ENCODE measurements around the gene ZNF396.

ZNF396 gene

DNA sequence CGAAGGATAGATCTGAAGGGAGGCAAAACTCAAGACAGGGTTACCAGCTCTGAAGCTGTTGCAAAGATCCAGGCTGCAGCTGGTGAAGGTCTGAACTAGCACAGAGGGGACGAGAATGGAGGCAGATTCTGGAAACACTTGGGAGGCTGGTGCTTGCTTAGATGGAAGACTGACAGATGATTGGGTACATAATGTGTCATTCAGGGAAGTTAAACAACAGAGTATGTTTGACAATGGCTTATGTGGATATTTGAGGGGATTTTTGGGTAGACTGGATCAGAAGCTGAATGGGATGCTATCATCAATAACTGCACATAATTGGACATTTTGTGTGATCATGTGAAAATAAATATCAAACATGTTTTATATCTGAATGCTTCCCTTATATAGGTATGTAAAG is 2.3 kb upstream of the ZNF396 start:
- no peak for DNase-seq

DNA sequence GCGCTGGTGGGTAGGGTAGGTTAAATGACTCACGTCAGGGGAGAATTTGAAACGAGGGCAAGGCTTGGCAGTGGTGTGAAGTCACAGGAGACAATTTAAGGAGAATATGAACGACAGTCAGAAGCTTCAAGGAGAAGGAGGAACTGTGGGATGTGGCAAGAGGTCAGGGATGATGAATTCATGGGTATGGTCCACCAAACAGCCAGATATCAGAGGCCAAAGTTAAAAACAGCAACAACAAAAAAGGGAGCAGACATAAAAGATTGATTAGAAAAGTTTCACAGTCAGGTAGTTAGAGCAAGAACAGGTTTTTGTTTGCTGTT is 1.4 kb upstream of the ZNF396 start:
- no peak for DNase-seq

DNA sequence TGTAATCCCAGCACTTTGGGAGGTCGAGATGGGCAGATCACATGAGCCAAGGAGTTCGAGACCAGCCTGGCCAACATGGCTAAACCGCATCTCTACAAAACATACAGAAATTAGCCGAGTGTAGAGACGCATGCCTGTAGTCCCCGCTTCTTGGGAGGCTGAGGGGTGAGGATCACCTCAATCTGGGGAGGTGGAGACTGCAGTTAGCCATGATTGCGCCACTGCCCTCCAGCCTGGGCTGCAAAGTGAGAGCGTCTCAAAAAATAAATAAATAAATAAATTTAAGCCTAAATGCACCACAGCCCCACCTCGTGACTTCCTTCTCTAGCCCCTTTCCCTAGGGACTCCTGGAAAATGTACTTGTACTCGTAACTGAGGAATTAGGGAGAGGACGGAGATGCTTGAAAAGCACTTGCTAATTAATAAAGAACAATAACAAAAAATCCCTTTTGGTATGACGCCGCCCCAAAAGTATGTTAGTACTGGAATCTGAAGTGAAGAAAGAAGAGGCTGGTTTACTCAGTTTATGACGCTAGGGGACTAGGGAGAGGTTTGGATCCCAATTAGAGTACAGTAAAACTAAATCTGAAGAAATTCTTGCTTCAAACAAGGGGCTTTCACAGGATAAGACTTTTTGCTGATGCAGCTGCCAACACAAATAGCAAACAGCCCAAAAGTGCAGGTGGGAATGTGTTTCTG is 887 bp upstream of the ZNF396 start:
- DNase-seq = no peak

DNA sequence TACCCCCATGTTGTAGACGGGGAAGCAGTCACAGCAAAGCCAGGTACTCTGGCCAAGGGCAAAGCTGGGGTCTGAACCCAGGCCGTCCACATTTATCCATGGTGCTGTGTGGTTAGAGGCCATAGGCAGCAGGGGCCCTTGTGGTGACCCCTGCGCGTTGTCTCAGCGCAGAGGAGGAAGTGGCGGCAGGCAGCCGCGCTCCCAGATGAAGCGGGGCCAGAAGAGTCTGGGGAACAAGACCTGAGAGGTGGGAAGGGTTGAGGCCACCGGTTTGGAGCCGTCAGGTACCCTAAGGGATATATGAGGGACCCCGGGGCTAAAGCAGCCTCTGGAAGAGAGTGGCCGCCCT is 770 bp downstream of the ZNF396 start:
- DNase-seq = no peak

DNA sequence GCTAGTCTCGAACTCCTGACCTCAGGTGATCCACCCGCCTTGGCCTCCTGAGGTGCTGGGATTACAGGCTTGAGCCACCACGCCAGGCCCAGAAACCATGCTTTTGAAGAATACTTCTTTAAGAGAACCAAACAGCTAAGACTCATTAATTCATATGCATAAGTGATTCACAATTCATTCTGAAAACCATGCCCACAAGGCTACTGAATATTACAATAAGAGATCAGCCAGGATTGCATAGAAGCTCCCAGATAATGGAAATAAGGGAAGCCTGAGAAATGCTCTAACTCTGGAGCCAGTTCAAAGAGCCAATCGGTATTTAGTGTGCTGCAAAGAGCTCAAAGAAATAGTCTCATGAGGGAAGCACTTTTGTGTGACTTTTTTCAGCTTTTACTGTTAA is 2.4 kb downstream of the ZNF396 start:
- DNase-seq = no peak

DNA sequence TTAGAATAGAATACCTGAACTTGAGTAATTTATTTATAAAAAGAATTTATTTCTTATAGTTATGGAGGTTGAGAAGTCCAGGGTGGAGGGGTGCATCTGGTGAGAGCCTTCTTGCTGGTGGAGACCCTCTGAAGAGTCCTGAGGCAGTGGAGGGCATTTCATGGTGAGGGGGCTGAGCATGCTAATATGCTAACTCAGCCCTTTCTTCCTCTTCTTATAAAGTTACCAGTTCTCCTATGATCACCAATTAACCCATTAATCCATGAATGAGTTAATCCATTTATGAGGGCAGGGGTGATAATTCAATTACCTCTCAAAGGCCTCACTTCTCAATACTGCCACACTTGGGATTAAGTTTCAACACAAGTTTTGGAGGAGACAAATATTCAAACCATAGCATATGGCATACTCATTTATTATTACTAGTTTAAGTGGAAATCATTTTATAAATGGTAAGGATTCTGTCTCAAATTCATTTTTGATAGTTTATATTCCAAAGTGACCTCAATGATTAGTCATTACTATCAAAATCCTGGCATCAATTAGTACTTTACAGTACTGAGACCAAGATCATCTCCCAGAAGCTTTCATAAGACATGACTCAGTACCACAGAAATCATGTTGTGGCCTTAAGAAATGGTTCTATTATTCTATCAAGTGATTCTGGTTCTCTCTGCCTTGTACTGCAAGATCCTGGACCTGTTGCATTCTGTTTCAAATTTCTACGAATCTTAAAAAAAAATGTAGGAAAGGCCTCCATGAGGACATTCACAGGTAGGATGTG is 5.5 kb downstream of the ZNF396 start:
- DNase-seq = no peak

DNA sequence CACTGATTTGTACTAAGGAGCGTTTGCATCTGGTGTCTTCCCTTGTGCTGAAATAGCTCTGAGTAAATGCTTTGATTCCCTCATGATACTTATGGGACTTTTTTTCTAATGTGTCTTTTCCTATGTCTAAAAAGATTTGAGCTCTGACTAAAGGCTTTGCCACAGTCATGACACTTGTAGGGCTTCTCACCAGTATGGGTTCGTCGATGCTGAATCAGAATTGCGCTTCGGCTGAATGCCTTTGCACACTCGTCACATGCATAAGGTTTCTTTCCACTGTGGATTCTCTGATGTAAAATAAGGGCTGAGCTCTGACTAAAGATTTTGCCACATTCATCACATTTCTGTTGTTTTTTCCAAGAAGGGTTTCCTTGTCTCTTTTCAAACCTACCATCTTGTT is 8.0 kb downstream of the ZNF396 start:
- DNase-seq = no peak

DNA sequence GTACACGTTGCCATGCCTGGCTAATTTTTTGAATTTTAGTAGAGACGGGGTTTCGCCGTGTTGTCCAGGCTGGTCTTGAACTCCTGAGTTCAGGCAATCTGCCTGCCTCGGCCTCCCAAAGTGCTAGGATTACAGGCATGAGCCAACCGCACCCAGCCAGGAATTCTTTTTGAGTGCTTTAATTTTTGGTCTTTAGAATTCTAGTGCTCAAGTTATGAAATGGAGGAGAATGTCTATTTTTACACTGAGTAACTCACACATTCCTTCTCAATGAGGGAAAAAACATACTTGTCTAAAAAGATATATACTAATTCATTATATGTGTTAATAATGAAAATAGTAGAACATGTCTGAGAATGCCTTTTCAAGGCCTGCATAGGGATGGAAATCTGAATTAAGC is 8.5 kb downstream of the ZNF396 start:
- DNase-seq = no peak

DNA sequence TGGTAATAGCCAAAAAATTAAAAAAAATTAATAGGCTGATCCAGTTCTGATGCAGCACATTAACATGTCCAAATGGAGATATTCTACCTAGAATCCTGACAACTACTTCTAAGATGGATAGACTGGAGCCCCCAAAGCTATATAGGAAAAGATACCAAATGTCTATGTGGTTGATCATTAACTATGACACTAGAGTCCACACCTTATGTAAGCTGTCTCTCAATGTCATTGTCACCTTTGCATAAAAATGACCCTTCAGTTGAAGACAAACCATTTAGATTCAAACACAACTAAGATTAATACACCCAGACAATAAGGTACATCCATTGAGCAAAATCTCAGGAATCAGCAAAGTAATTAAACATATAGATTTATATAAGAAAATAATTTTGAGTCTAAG is 14.6 kb downstream of the ZNF396 start:
- no peak for DNase-seq

DNA sequence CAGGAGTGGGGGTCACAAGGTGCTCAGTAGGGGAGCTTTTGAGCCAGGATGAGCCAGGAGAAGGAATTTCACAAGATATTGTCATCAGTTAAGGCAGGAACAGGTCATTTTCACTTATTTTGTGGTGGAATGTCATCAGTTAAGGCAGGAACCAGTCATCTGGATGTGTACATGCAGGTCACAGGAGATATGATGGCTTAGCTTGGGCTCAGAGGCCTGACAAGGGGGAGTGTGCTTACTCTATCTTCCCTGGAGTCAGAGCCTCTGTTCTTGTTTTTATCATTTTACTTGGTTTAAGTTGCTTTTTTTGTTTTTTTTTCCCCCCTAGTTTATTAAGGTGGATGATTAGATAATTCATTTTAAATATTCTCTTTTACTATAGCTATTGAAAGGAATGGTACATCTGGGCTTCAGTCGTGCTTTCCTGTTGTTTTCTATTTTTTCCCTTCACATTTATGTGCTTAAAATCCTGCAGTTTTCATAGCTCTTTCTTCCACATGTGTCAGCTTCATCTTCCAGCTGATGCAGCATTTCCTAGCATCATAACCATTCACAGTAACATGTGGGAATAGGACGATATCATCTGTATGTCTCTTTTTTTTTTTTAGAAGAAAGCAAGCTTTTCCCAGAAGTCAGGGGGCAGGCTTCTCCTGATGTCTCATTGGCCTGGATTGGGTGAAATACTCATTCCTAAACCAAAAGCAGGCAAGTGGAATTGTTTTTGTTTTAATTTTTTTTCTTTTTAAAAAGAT is 15.4 kb downstream of the ZNF396 start:
- DNase-seq = no peak

DNA sequence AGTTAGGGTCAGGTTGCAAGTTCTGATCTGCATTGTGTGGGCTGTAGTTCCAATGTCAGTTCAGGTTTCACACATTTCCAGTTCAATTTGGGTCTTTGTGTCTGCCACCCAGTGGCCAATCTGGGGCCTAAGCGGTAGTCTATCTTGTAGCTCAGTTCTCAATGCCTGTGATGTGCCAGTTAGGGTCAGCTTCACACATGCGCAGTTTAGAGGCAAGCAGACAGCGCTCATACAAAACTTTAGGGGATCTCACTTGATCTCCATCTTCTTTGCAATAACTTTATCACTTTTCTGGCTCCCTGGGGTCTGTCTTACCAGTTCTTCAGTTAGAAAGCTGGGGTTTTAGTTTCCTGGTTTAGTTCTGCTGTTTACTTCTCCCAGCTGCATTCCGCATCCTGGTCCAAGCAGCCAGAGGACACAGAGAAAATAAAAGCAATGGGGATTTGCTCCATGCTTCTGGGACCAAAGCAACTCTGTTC is 22.0 kb downstream of the ZNF396 start:
- peak; percentile 89 for DNase-seq

DNA sequence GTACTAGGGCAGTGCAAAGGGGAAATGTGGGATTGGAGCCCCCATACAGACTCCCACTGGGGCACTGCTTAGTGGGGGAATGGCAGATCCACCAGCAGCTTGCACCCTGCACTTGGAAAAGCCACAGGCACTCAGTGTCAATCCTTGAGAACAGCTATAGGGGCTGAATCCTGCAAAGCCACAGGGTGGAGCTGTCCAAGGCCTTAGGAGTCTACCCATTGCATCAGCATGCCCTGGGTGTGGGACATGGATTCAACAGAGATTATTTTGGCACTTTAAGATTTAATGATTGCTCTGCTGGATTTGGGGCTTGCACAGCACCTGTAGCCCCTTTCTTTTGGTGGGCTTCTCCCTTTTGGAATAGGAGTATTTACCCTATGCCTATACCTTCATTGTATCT is 24.4 kb downstream of the ZNF396 start:
- DNase-seq = no peak

DNA sequence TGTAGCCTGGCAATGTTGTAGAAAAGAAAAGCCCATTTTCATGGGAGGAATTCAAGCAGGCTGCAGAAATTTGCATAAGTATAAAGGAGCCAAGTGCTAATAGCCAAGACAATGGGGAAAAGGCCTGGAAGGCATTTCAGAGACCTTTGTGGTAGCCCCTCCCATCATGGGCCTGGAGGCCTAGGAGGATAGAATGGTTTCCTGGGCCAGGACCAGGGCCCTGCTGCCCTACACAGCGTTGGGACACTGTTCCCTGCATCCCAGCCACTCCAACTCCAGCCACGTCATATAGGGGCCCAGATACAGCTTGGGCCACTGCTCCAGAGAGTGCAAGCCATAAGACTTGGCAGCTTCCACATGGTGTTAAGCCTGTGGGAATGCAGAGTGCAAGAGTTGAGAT is 24.9 kb downstream of the ZNF396 start:
- DNase-seq = no peak

DNA sequence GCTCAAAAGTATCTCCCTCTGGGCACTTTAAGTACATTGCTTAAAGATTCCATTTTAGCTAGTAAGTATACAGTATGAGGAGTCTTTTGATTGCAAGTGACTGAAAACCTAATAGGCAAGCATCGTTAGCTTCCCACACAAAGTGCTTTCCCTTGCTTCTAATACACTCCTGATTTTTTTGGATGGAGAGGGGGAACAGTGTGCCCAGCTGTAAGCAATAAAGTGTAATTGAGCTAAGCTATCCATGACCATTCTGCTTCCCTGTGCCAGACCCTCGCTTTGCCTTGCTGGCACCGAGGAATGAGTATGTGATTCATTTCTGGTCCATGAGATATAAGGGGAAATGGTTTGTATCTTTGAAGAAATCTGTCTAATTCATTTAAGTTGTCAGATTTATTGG is 29.1 kb downstream of the ZNF396 start:
- DNase-seq = no peak

DNA sequence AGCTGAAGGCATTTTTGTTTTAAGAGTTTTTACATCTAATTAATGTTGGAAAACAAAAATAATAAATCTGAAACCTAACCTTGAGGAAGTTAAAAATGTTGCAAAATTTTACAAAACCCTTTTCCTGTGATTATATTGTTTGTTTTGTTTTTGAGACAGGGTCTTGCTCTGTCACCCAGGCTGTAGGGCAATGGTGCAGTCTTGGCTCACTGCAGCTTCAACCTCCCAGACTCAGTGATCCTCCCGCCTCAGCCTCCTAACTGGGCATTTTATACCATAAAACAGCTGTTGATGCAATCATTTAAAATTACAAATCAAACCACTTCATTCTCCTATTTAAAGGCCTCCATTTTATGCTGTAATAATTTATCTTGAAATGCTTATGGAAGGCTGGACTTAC is 31.2 kb downstream of the ZNF396 start:
- no peak for DNase-seq

DNA sequence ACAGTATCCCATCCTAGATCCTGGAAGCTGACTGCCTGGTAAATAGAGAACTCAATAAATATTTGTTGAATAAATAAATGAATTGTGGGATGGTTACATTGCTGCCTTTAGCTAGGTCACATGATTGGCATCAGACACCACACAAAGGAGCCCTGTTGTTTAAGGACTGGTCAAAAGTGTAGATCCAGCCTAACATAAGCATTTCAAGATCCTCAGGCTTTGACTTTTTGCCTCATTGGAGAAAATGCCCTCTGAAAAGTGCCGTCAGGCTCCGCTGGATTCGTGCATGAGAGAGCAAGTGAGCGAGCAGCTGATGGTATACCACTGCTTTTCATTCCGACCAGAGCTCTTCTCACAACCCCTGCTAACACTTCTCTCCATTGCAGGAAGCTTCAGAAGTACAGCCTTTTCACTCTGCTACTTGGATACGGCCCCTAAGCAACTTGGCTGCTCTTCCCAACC is 31.6 kb downstream of the ZNF396 start:
- peak; percentile 14 for DNase-seq

DNA sequence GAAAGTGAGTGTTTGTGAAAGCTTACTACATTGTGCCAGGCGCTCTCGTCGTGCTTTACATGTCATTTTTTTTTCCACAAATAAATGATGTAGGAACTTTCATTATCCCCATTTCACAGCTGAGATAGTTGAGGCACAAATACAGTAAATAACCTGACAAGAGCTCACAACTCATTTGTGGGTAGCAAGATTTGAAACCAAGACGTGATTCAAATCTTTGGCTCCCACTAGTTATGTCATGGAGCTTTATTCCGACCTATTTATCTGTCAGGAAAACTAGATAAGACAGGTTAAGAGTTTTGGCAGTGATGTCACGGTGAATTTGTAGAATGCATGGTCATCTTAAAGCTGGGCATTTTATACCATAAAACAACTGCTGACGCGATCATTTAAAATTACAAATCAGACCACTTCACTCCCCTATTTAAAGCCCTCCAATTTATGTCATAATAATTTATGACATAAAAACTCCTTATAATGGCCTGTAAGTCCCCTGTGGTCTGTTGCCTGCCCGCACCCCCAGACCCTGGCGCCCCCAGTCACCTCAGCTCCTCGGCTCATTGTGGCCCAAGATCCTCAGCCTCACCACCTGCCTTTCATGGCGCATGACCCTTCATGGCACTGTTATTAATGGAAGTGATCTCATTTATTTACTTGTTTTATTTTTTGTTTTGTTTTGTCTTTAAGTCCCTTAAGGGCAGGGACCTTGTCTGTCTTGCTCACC is 32.2 kb downstream of the ZNF396 start:
- DNase-seq = peak; percentile 50

DNA sequence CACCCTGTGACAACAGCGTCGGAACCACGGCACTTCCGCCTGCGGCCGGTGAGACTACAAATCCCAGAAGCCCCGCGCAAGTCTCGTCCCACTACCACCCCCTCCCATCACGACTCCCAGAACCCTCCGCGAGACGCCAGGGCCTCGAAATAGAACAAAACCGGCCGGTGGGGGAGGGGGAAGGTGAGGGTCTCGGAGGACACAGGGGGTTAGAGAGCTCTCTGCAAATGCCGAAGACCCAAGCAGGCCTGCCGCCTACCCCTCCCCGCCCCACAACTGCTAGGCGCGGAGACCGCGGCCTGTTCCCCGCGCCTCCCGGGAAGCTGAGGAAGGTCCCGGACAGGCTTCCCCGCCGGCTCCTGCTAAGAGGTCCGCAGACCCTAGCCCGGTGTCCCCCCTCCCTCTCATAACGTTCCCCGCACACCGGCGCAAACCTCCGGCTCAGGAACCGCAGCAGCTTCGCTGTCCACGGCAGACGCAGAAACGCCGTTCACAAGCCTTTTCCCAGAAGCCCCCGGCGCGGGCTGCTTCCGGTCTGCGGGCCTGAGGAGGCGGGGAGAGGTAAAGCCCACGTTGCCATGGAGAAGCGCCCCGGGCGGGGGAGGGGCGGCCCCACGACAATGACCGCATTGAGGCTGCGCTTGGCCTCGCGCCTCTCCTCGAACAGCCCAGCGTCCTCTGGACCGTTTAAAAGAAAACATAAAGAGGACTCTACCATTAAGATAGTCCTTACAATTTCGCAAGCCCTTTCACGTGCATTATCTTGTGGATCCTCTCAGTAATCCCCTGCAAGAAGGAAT is 33.0 kb downstream of the ZNF396 start, which contains the start of gene ZNF24:
ZNF24 (minus strand) TSS at position 485 of the 800 bp plus-strand sequence. CDS start 3,770 bp downstream, outside the sequence.
- peak; percentile 85 for DNase-seq

DNA sequence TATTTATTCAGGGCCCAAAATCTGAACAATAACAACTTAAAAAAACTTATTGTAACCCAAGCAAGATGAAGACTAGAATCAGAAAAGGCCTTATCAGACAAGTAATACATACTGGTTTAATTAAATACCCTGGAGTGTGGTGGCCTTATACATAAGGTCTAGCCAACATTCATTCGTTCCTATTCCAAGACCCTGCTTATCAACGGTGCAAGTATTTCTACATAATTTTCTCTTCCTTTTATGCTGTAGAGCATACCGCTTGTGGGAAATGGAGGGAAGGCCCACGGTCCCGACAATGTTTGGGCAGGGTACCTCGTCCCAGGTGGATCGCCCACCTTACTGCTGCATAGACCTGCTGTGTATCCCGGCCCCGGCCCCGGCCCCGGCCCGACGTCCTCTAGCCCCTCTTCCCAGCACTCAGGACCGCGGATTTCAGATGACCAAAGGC is 33.6 kb downstream of the ZNF396 start:
- no peak for DNase-seq

DNA sequence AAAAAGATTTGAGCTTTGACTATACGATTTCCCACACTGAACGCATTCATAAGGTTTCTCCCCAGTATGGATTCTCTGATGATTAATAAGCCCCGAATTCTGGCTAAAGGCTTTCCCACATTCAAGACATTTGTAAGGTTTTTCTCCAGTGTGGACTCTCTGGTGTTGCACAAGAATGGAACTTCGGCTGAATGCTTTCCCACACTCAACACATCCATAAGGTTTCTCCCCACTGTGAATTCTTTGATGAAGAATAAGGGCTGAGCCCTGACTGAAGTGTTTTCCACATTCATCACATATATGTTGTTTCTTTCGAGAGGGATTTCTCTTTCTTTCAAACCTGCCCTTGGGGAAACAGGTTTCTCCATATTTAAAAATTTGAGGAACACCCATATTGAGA is 39.9 kb downstream of the ZNF396 start:
- DNase-seq = no peak

DNA sequence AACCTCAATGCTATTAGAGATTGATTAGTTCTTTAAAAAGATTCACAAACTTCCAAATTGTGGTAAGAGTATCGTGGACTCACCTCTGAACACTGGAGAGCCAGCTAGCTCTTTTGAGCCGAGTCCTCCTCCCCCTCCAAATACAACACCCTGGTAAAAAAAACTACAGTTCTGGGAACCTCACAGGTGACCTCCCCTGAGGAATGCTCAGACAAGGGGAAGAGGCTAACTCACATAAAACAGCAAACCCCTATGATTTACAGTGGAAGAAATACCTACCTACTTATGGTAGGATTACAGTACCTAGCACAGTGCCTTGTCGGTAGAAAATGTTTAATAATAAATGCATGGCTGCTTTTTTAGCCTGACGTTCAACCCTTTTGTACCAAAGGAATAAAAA is 41.3 kb downstream of the ZNF396 start:
- DNase-seq = no peak

DNA sequence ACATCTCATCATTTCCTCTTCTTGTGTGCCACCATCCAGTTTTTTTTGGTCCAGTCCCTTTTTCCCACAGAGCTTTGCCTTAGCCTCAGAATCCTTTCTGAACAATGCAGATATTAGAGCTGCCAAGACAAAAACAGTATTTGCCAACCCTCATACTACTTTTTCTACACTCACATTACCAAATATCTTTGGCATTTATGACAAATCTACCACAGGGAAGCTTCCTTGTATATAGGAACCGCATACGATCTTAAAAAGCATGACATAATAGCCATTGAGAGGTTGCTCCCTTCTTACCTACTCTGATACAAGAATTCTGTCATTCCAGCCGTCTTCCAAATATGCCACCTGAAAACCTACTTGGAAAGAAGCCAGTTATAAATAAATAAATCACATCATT is 42.3 kb downstream of the ZNF396 start:
- DNase-seq = no peak
